Measurements from ENCODE around the gene ANK2. TPM values are rescaled to one million over a fixed set of nuclear protein-coding genes. Genes with fewer than 3 reads are reported as not detected.

Gene ANK2
- total RNA-seq, 4 donors from 2014 or later: 27.4 to 142 (median 47.2) TPM

DNA sequence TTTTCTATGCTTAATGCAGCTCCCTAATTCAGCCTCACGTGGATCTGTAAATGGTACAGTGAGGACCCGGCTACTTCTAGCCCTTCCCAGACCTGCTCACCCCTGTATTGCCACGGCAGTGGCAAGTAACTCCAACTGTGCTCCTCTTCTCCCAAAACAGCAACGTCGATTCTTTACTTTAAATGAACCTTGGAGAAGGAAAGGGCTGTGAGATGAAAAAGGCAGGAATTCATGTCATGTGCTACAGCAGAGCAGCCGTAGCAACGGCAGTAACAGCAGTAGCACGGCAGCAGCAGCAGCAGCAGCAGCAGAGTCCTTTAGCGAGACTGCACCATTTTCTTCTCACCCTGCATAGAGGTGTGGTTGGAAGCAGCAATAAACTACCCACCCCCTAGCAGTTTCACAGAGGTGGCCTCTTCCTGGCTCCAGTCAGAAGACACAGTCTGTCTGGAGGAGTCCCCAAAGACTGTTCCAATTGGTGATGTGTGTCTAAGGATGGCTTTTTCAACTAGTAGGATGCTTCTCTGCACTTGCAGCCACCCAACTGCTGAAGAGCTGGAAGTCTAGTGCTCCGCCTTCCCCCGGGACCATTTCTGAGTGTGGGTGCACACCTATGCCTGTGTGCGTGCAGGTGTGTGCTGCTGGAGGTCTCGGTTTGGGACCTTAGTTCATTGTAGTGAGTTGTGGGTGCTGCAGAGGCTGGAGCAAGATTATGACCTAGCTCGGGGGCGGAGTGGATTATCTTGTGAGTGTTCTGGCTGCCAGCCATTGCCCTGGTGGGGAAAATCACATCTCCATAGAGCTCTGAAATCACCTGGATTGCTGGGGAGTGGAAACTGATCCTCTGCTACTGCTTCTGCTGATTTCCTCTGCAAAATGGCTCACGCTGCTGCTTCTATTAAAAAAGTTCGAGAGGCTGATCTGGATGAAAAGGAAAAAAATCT, 67.2 kb downstream of the ANK2 start:
- peak in 1 of 2 donors; percentile 18 for DNase-seq
- Histone ChIP-seq H3K9me3 (no peaks in the 10 kb centered on the region), H3K36me3 (no peaks in the 10 kb centered on the region)

DNA sequence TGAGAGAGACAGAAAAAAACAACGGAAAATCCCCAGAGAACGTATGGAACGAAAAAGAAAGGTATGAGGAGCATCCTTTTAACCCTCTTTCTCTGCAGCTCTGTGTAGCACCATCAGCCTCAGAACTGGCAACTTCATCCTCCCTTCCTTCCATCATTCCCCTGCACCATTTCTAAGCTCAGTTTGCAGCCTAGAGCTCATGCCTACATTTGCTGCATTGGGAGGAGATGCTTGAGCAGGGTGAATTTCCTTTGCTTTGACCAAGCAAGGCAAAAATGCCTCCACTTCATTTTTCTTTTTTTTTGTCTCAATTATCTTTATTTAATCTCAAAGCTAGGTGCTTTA, 67.9 kb downstream of the ANK2 start:
- Histone ChIP-seq H3K36me3 (no peaks in the 10 kb centered on the region), H3K4me3 (no peak overlapping the region), H3K9me3 (no peaks in the 10 kb centered on the region), H3K27me3 (no peaks in the 10 kb centered on the region), H3K27ac (no peak overlapping the region), H3K4me1 (no peaks in the 10 kb centered on the region)
- no peak for DNase-seq
- TF ChIP-seq POLR2A (IDR thresholded peaks at IDR 0.05): no peak
- TF ChIP-seq, protein P1, sequence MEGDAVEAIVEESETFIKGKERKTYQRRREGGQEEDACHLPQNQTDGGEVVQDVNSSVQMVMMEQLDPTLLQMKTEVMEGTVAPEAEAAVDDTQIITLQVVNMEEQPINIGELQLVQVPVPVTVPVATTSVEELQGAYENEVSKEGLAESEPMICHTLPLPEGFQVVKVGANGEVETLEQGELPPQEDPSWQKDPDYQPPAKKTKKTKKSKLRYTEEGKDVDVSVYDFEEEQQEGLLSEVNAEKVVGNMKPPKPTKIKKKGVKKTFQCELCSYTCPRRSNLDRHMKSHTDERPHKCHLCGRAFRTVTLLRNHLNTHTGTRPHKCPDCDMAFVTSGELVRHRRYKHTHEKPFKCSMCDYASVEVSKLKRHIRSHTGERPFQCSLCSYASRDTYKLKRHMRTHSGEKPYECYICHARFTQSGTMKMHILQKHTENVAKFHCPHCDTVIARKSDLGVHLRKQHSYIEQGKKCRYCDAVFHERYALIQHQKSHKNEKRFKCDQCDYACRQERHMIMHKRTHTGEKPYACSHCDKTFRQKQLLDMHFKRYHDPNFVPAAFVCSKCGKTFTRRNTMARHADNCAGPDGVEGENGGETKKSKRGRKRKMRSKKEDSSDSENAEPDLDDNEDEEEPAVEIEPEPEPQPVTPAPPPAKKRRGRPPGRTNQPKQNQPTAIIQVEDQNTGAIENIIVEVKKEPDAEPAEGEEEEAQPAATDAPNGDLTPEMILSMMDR (IDR thresholded peaks at IDR 0.05): no peak
- intact Hi-C loops (cut with DNase I; ENCODE audit: low total_unique reads): no loop called here

More for the DNA sequence above, 67.2 kb downstream of the ANK2 start:
- H3K4me1 ChIP-seq: no peaks in the 10 kb centered on the region
- TF ChIP-seq POLR2A (IDR thresholded peaks at IDR 0.05): no peak
- TF ChIP-seq, protein P1 (IDR thresholded peaks at IDR 0.05): no peak
- no peak overlapping the region for H3K4me3 ChIP-seq
- H3K27me3 ChIP-seq: no peaks in the 10 kb centered on the region
- intact Hi-C loops (cut with DNase I; ENCODE audit: low total_unique reads): no loop called here
- no peak overlapping the region for H3K27ac ChIP-seq

DNA sequence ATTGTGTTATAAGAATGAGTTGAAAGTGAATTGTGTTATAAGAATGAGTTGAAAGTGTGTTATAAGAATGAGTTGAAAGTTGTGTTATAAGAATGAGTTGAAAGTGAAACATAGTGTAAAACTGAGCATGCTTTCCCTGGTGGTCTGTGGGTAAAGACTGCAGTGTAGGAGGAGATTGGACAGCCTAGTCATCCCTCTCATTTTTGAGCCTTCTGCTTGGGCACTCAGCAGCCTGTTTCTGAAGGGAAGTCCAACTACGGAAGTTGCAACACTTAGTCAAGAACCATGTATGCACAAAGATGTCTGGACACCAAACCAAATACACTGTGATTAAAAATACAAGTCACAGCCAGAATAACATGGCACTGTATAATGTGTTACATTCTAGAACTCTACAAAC, 72.6 kb downstream of the ANK2 start:
- no peak overlapping the region for H3K27ac ChIP-seq
- TF ChIP-seq POLR2A (IDR thresholded peaks at IDR 0.05): no peak
- TF ChIP-seq, protein P1 (IDR thresholded peaks at IDR 0.05): no peak
- H3K4me3 ChIP-seq: no peak overlapping the region
- intact Hi-C loops (cut with DNase I; ENCODE audit: low total_unique reads): no loop called here
- no peaks in the 10 kb centered on the region for H3K27me3 ChIP-seq
- H3K4me1 ChIP-seq: no peaks in the 10 kb centered on the region
- no peak for DNase-seq
- H3K36me3 ChIP-seq: no peaks in the 10 kb centered on the region
- no peaks in the 10 kb centered on the region for H3K9me3 ChIP-seq

- H3K36me3 ChIP-seq: no peaks in the 10 kb centered on the region
- no peak overlapping the region for H3K4me3 ChIP-seq
- no peaks in the 10 kb centered on the region for H3K4me1 ChIP-seq
- TF ChIP-seq POLR2A (IDR thresholded peaks at IDR 0.05): no peak
- TF ChIP-seq, protein P1 (IDR thresholded peaks at IDR 0.05): no peak
- no peaks in the 10 kb centered on the region for H3K27me3 ChIP-seq
- no peaks in the 10 kb centered on the region for H3K9me3 ChIP-seq
- H3K27ac ChIP-seq: no peak overlapping the region
- intact Hi-C loops (cut with DNase I; ENCODE audit: low total_unique reads): no loop called here
- DNase-seq: no peak
Measured at GRCh38 chr4:113125418-113125817, 76.0 kb downstream of the ANK2 start.

GRCh38 chr4:113131136-113131535, 81.7 kb downstream of the ANK2 start:
- Histone ChIP-seq H3K9me3 (no peaks in the 10 kb centered on the region), H3K4me3 (no peak overlapping the region), H3K27me3 (no peaks in the 10 kb centered on the region), H3K27ac (no peak overlapping the region), H3K36me3 (no peaks in the 10 kb centered on the region), H3K4me1 (no peaks in the 10 kb centered on the region)
- intact Hi-C loops (cut with DNase I; ENCODE audit: low total_unique reads): no loop called here
- no peak for DNase-seq
- no peak for TF ChIP-seq POLR2A (IDR thresholded peaks at IDR 0.05)
- TF ChIP-seq, protein P1 (IDR thresholded peaks at IDR 0.05): no peak

All from uterus (tissue), 4 donors.